Melanocyte of skin (primary cell): ENCODE results near the gene MFAP3L. TPM values are rescaled to one million over a fixed set of nuclear protein-coding genes. Genes with fewer than 3 reads are reported as not detected.

ENCODE experiments used
- total RNA-seq, 2 donors: library from RNA; depleted of rRNA; stranded (reverse); fragments of >200 nt; gene quantifications; 2 replicates each; pipeline ENCODE4 v1.2.3, GENCODE V29; 2012

Gene MFAP3L
- total RNA-seq, result 10 to 100 TPM; 12.3 to 14.8 TPM

GRCh38 chr4:170026253-170027021 is at the start of gene MFAP3L:
Gene MFAP3L, minus strand, starts transcription at chr4:170026395. Its CDS starts 20,518 bp downstream, at chr4:170005877.

Other genes with a start within 250 kb of the MFAP3L start
- gene AADAT, start 63.6 kb upstream of the MFAP3L start, total RNA-seq, result 1 to 10 TPM; 4.3 to 5.9 TPM